GM23248 (cell line): Measurements from ENCODE around the gene TNFRSF1A.

ENCODE experiments used
- EZH2 ChIP-seq: fragments of 200-600 bp; sonication (generic); IDR thresholded peaks from 2 replicates; pipeline ENCODE4 v1.6.1; 2018; ENCODE audit warnings: antibody characterized with exemption, mild to moderate bottlenecking; ENCODE audit not compliant: insufficient read depth, poor library complexity, severe bottlenecking
- EZH2phosphoT487 ChIP-seq: fragments of 200-600 bp; sonication (generic); IDR thresholded peaks from 2 replicates; pipeline ENCODE4 v1.6.1; 2018; ENCODE audit warnings: antibody characterized with exemption, moderate library complexity, mild to moderate bottlenecking, low read depth; ENCODE audit not compliant: insufficient read depth

DNA sequence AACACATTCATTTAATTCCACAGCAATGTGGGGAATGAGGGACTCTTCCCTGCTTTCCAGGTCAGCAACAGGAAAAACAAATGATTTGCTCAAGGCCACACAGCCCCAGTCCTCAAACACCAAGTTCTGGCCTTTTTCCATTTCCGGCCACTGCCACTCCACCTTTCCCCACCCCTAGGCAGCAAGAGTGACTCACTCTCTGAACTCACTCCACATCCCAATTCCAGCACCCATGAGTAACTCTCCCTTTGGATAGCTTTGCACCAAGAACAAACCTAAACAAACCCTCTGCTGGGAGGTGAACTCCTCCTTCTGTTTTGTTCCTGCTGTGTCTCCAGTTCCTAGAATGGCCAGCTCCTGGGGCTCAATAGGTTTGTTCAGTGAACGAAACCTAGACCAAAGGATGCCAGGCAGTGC lies 61.8 kb downstream of the TNFRSF1A start:
- TF ChIP-seq EZH2 (no peak), EZH2phosphoT487 (no peak)
